GM12878 (cell line): ENCODE results near the gene CSNK2A1.

Experiments used
- HDGF ChIP-seq: fragments of 450-650 bp; IDR thresholded peaks from 2 replicates; pipeline ENCODE4 v1.6.1; 2016; ENCODE audit warnings: antibody characterized with exemption
- ZBED1 ChIP-seq: IDR thresholded peaks from 2 replicates; pipeline ENCODE4 v1.6.1; 2016; ENCODE audit warnings: borderline replicate concordance
- TF ChIP-seq, protein P1 (sequence below): fragments of 450-650 bp; IDR thresholded peaks from 2 replicates; pipeline ENCODE4 v1.6.1; 2017; ENCODE audit warnings: mild to moderate bottlenecking, moderate library complexity

DNA sequence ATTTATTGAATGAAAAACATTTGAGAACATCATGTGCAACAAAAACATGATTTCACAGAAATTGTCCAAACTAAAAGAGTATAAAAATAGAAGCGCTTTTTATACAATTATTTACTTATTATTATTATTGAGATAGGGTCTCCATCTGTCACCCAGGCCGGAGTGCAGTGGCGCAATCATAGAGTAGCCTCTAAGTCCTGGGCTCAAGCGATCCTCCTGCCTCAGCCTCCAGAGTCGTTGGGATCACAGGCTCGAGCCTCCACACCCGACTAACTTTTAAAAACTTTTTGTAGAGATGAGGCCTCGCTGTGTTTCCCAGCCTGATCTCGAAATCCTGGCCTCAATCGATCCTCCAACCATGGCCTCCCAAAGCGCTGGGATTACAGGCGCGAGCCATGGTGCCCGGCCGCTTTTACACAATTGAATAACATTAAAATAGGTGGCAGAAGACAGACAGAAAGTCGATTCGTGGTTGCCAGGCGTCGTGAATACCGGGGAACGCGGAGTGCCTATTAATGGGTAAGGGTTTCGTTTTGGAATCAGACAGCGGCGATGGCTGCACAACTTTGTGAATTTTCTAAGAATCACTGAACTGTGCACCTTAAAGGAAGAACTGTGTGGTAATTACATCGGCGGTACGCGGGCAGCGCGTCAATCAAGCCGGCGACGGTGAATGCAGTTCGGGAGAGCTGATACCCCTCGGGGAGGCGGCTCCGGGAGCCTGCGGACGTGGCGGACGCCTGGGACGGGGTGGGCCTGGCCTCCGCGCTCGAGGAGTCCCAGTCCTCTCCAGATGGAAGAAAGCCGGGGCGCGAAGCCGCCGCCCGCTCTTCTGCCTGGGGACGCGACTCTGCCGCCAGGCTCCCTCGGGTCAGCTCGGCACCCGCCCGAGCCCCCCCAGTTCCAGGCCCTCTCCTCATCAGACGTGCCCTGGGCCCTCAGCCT, 82.1 kb downstream of the CSNK2A1 start:
- TF ChIP-seq, protein P1, sequence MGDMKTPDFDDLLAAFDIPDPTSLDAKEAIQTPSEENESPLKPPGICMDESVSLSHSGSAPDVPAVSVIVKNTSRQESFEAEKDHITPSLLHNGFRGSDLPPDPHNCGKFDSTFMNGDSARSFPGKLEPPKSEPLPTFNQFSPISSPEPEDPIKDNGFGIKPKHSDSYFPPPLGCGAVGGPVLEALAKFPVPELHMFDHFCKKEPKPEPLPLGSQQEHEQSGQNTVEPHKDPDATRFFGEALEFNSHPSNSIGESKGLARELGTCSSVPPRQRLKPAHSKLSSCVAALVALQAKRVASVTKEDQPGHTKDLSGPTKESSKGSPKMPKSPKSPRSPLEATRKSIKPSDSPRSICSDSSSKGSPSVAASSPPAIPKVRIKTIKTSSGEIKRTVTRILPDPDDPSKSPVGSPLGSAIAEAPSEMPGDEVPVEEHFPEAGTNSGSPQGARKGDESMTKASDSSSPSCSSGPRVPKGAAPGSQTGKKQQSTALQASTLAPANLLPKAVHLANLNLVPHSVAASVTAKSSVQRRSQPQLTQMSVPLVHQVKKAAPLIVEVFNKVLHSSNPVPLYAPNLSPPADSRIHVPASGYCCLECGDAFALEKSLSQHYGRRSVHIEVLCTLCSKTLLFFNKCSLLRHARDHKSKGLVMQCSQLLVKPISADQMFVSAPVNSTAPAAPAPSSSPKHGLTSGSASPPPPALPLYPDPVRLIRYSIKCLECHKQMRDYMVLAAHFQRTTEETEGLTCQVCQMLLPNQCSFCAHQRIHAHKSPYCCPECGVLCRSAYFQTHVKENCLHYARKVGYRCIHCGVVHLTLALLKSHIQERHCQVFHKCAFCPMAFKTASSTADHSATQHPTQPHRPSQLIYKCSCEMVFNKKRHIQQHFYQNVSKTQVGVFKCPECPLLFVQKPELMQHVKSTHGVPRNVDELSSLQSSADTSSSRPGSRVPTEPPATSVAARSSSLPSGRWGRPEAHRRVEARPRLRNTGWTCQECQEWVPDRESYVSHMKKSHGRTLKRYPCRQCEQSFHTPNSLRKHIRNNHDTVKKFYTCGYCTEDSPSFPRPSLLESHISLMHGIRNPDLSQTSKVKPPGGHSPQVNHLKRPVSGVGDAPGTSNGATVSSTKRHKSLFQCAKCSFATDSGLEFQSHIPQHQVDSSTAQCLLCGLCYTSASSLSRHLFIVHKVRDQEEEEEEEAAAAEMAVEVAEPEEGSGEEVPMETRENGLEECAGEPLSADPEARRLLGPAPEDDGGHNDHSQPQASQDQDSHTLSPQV = no peak
- TF ChIP-seq HDGF (no peak), ZBED1 (no peak)
